ENCODE measurements around the gene MED14.

GRCh38 chrX:40727093-40727492 lies 8.2 kb downstream of the MED14 start:
- TF ChIP-seq ZFP3 (CRISPR knock-in tag; IDR thresholded peaks at IDR 0.05), result no peak
- no peak for TF ChIP-seq TOX (CRISPR knock-in tag; IDR thresholded peaks at IDR 0.05; ENCODE audit: borderline replicate concordance)
- no peak for TF ChIP-seq RARB (CRISPR knock-in tag; IDR thresholded peaks at IDR 0.05)
- no peak for TF ChIP-seq BACH2 (CRISPR knock-in tag; IDR thresholded peaks at IDR 0.05; ENCODE audit: borderline replicate concordance)
- no peak for TF ChIP-seq OSR1 (CRISPR knock-in tag; IDR thresholded peaks at IDR 0.05)
